Limb (tissue), 2 donors: ENCODE results near the gene MED8.
"Not testable (repeated sequence)": the region's sequence is repeated elsewhere in the genome, so short reads cannot be mapped to it uniquely, and the experiment has no call there.

Source experiments
- DNase-seq, 2 donors: peaks; one replicate each; pipeline ENCODE4 v3.0.0-alpha.2; 2016; ENCODE audit errors: extremely low spot score in 2 of 2

MED8 gene

DNA sequence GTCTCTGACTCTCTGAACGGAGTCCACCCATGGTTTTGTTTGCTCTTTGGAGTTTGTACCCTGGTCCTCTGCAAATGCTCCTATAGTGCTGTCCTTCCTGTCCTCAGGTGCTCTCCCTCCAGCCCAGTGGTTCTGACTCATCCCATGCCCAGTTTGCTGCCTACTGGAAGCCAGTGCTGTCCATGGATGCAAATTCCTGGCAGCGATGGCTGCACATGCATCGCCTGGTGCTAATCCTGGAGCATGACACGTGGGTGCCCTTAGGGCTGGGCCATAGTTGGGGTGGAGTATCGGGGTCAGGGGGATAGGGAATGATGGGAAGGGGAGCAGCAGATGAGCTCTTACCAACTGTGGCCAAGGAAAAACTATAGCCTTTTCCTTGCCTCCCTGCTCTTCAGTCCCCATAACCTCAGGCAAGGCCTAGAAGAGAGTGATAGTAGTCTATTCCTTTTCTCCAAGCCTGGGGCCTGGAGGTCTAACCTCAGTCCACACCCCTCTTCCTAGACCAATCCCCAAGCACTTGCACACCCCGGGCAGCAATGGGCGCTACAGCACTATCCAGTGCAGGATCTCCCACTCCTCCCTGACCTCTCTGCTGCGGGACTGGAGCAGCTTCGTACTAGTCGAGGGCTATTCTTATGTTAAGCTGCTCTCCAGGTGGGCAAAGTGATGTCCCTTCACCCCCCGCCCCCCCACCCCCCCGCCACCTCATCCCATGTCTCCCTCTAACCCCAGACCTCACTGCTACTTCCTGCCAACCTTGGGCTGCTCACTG is 32.6 kb upstream of the MED8 start:
- DNase-seq, result peak in 1 of 2 donors; percentile 19

DNA sequence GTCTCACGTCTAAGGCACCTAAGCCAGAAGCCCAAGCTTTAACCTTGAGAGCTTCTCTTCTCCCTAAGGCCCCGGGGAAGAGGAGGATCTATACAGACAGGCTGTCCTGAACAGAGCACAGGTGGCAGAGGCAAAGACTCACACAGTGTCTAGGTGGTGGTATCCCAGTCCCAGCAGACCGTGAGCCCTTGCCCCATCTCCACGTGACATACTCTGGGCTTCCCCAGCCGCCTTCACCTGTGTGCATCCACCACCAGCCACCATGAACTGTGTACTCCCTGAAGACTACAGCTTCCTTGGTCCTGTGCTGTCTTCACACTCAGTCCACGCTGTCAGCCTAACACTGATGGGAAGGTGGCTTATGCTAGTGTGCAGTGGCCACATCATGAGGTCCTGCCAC is 31.8 kb upstream of the MED8 start:
- no peak for DNase-seq

DNA sequence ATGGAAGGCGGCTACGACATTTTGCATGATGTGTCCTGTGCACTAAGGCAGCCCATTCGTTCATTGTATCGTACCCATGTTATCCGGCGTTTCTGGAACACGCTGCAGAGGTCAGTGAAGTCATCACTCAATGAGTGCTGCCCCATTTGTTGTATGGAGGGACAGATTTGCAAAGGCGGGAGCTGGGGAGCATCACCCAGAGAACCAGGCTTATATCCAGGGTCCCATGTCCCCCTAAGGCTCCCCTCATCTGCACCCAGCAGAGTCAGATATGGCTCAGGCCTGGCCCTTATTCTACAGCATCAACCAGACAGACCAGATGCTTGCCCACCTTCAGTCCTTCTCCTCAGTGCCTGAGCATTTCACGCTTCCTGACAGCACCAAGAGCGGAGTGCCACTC is 31.3 kb upstream of the MED8 start:
- DNase-seq, result no peak

DNA sequence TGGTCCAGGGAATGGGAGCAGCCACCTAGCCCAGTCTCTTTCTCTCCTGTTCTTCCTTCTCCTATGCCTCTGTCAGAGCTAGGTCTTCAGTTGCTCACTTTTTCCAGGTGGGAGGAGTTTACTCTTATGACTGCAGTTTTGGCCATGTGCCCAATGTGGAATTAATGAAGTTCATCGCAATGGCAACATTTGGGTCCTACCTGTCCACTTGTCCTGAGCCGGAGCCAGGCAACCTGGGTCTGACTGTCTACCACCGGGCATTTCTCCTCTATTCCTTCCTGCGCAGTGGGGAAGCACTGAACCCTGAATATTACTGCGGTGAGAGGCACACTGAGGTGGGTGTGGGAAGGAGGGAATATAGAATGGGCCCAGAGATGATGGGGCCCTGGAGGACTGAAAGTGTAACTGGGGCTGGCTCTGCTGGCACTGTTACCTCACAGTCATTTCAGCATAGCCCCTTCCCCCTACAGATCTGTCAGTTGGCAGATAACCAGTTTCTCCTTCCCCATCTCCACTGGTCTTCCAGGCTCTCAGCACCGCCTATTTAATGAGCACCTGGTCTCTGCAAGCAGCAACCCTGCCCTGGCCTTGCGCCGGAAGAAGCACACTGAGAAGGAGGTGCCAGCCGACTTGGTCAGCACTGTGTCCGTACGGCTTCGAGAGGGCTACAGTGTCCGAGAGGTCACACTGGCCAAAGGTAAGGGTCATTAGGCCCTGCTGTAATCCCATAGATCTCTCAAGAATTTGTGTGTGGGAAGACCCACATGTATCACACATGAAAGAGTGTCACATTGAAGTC is 30.2 kb upstream of the MED8 start:
- DNase-seq, result no peak

DNA sequence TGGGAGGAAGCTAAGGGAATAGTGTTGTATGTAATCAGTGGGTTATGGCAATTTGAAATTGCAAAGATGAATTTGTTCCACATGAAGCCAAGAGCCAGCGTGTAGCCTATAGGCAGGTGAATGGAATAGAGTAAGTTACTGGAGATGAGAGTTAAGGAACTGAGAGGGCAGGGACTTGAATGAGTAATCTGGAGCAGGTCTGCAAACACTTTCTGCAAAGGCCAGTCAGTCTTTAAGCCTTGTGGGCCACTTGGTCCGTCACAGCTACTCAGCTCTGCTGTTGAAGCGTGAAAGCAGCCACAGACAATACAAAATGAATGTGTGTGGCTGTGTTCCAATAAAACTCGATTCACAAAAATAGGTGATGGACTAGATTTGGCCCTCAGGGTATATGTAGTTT is 29.3 kb upstream of the MED8 start:
- DNase-seq, result no peak

DNA sequence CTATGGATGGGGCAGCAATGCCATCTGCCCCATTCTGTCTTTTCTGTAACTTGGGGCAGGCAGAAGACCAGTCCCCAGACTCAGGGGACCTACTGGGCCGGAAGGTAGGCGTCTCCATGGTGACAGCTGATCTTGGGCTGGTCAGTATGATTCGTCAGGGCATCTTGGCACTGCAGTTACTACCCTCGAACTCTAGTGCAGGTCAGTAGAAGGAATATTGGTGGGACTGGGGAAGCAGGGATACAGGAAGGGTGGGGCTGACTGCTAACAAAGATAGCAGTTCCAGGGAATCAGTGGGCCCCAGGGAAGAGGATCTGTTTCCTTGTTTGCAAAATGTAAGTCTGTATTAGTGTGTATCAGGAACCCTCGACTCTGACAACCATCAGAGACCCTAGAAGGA is 26.3 kb upstream of the MED8 start:
- DNase-seq, result no peak

DNA sequence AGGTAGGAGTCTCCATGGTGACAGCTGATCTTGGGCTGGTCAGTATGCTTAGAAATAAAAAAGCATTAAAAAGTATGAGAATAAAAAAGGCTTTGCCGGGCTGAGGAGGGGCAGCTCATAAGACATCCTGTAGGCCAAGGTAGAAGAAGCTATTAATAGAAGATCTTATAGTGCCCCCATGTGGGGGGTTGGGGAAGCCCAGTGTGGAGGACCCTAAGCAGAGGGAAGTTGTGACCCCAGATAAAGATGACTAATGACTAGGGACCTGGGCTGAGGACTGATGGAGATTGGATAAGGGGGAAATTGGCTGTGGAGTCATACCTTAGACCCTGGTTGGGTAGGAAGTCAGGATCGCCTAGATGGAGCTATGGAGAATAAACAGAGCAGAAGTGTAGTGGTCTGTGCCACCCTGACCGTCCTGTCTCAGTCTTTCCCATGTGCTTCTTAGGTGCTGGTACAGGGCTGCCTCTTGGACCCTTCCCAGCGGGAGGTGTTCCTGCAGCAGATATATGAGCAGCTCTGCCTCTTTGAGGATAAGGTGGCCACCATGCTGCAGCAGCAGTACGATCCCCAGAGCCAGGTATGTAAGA is 25.1 kb upstream of the MED8 start:
- DNase-seq, result peak; percentile 22 to 63

DNA sequence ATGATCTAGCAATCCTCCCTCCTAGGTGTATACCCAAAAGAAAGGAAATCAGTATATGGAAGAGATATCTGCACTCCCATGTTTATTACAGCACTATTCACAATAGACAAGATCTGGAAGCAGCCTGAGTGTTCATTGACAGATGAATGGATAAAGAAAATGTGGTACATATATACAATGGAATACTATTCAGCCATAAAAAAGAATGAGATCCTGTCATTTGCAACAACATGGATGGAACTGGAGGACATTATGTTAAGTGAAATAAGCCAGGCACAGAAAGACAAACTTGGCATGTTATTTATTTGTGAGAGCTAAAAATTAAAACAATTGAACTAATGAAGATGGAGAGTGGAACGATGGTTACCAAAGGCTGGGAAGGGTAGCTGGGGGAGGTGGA is 23.8 kb upstream of the MED8 start:
- DNase-seq, result not testable (repeated sequence)

DNA sequence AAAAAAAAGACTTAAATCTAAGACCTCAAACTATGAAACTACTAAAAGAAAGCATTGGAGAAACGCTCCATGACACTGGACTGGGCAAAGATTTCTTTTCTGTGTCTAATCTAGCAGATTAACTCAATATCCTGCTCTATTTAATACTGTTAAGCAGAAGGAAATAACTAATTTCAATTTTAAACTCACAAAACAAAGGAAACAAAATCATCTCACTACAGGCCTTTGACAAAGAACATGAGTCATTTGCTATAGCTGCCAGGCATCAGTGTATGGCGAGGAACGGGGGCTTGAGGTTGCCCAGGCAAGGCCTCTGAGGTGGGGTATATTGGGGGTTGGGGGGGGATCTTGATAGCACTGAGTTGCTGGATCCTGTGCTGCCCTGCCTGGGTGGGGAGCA is 21.0 kb upstream of the MED8 start:
- no peak for DNase-seq

DNA sequence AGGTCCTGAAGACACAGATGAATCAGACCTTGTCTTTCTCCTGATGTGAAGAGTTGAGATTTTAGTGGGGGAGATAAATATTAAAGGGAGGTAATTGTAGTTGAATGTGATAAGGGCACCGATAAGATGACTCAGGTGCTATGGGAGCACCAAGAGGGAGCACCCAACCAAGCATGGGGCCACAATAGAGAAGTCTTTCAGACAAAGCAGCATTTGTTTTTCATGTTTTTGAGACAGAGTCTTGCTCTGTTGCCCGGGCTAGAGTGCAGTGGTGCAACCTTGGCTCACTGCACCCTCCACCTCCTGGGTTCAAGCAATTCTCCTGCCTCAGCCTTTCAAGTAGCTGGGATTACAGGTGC is 16.3 kb upstream of the MED8 start:
- no peak for DNase-seq

DNA sequence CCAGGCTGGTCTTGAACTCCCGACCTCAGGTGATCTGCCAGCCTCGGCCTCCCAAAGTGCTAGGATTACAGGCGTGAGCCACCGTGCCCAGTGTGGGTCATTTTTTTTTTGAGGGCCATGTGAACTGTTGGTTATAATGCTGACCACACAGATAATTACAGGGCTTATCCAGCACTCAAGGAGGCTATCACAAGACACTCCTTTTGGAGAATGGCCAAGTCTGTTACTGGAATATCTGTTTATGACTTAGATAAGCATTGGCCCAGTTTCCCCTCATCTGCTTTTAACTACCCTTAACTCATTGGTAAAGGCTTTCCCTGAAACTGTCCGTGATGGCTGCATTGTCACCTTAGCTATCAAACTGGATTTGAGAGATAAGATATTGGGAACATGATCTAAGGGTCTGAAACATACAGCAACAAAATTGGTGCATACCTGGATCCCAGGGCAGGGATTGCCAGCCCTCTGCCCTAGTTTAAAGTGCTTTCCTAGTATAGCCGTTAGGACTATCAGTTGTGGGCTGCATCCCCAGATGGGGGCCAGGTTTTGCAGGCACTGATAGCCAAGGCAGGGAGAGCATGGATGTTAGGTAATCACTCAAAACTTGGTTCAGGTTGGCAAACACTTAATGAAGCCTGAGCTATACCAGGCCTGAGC is 15.7 kb upstream of the MED8 start:
- no peak for DNase-seq

DNA sequence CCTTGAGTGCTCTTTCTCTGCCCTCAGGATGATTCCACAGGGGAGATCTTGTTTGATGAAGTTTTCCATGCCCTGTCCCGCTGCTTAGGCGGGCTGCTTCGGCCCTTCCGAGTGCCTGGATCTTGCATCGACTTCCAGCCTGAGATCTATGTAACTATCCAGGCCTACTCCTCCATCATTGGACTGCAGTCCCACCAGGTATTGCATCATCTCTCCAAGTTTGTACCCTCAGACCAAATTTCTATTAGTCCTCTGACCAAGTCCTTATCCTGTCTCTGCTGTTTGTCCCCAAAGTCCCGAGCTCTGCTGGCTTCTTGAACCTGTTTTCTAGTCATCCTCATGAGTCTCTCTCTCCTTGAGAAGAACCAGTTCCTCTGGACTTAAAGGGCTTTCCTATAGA is 14.8 kb upstream of the MED8 start:
- no peak for DNase-seq

DNA sequence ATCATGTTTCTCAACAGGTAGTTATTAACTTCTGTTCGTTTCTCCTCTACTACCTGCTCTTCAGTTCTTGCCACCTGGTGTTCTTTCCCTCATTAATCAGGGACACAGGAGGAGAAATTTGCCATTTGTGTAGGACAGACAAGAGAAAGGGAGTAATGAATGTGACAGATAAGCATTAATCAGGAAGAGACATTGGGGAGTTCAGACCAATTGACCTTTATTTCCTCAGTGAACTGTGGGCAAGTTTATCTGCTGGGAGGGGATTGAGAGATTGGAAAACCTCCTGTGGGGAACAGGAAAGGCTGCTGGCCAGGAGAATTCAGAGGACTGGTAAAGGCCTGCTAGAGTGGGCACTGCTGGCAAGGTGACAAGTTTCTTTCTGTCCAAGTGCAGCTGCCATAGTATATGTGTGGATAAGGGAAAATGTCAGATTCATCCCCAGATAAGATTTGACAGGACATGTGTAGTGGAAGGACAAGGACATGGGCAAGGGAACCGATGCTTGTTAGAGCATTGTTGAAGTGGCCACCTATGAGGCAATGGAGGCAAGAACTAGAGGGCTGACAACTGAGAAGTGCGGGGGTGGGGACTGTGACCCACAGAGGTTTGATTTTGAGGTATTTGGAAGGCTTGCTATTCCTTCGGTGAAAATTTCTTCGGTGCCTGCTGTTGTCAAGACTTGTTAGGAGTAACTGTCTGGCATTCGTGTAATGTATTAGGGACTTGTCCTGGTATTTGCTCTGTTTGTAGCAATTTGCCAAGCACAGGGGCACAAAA is 12.7 kb upstream of the MED8 start:
- DNase-seq, result no peak

DNA sequence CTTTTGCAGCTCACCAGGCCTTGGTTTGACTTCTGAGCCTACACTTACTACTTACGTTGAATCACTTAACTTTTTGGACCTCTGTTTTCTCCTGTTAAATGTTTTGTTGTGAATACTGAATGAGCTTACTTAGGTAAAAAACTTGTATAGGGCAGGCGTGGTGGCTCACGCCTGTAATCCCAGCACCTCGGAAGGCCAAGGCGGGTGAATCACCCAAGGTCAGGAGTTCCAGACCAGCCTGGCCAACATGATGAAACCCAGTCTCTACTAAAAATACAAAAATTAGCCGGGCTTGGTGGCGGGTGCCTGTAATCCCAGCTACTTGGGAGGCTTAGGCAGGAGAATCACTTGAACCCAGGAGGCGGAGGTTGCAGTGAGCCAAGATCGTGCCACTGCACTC is 10.8 kb upstream of the MED8 start:
- not testable (repeated sequence) for DNase-seq

DNA sequence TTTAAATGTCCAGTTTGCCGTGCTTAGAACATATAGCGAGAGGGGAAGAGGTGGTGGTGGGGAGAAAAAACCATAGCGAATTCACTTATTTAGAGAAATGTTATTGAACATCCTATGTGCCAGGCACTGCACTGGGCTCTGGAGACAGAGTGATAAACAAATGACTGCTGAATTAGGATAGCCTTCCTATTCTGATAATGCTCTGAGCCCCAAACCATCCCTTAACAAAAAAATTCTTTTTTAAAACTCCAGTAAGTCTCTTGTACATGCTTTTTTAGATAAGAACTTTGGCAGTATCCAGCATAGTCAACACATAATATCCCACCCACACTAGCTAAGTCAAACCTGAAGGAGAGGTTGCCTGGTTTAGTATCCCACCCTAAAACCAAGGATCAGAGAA is 8.6 kb upstream of the MED8 start:
- no peak for DNase-seq

DNA sequence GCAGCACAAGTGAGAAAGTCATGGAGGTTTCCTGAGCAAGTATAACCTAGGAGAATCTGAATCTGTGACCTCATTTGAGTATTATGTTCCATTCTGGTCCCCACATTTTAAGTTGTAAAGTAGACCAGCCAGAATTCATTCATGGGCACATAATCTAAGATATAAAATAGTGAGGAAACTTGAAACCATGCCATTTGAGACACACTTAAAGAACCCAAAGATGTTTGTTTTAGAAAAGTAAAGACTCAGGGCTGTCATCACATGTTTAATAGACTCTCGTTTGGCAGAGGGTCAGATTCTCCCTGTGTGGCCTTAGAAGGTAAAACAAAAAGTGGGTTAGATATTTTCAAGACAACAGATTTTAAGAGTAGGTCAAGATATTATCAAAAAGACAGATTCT is 6.5 kb upstream of the MED8 start:
- no peak for DNase-seq

DNA sequence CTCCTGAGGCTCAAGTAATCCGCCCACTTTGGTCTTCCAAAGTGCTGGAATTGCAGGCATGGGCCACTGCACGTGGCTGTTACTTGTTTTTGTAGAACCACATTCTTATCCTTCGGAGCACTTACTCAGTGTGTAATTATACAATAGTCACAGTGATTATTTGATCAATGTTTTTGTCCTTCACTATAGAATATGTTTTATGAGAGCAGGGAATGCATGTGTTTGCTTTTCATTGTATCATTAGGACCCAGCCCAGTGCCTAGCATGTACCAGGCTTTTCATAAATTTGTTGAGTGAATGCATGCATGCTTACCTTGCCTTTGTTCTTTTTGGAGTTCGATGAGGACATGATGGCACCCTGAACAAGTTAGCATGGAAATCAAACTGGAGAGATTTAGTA is 5.9 kb upstream of the MED8 start:
- DNase-seq, result no peak

DNA sequence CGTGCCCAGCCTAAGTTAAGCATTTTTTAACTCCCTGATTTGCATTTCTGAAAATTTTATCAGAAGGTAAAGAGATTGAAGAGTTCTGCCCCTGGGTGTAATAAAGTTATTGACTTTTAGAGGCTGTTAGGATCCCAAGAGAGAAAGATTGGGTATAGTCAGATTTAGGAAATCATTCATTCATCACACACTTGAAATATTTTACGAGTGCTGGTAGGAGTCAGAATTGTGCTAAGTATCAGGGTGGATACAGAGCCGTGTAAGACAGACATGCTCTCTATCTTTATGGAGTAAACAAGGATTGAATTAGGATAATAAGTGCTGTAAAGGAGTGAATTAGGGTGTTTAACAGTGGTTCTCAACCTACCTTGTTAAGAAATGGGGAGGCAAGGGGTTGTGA is 3.1 kb upstream of the MED8 start:
- DNase-seq, result no peak

DNA sequence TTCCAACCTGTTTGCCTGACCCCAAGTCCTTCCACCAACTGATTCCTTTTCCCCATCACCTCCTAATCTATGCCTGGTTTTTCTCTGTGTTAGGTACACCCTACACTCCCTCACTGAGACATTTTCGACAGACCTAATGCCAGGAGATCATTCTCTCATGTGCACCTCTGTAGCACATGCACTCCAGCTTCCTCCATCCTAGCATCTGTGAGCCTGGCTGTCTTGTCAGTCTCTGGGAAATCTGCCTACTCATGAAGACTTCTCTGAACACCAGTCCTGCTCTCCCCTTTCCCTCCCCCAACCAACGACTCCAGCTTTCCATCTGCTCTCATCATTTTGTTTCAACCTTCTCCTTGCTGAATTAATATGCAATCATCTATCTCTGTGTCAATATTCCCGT is 987 bp downstream of the MED8 start:
- DNase-seq, result no peak

DNA sequence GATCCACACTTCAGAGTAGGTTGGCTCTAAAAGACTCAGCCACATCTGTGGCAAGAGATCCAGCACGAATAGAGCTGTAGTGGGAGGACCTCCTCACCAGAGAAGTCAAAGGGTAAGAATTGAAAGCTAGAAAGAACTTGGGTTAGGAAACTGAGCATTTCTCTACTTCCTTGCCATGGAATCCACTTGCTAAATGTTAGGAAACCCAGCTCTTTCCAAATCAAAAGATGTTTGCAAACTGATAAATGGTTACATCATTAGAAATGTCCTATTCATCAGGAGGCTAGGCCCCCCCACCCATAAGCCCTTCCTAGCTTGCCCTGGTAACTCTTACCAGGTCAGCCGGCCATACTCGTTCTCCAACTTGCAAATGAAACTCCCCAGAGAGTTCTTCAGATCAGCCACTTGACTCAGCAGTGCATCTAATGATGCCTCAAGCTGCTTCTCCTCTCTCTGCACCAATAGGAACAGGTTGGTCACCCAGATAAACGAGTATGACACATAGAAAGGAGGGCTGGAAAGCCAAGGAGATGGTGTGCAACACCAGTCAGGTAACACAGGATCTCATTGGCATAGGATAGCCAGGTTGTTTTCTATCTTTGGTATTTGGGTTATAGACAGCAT is 1.5 kb downstream of the MED8 start:
- no peak for DNase-seq

DNA sequence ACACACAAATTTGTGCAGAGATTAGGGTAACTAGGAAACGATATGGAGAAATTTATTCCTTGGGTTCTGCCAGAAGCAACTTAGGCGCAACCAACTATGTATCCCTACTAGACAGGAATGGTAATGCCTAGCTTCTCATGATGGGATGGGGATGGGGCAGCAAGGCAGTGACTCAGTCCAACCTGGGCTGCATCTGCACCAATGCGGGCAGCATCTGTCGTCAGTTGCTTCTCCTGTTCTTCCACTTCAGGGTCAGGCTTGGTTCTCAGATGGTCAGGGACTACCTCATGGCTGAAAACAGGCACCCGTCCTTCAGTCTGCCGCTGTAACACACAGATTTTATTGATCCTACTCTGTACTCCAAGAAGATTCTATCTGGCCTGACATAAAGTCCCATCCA is 2.9 kb downstream of the MED8 start:
- no peak for DNase-seq
